Measurements from ENCODE around the gene ALDH1A2. TPM values are rescaled to one million over a fixed set of nuclear protein-coding genes. Genes with fewer than 3 reads are reported as not detected.

Gene ALDH1A2
- total and polyA plus RNA-seq, 8 donors = 1.6 to 6.6 (median 3.4) TPM

GRCh38 chr15:58016581-58017175 lies 48.8 kb downstream of the ALDH1A2 start:
- Histone ChIP-seq H3K27me3 (peaks cover 0 to 5% (median 0%) of the 10 kb centered on the region in 4 donors), H3K4me1 (no peaks in the 10 kb centered on the region), H3K36me3 (no peaks in the 10 kb centered on the region), H3K27ac (no peak overlapping the region), H3K9me3 (no peaks in the 10 kb centered on the region), H3K4me3 (no peak overlapping the region)
- intact Hi-C loops (cut with DNase I) = no loop called here
- FAIRE-seq = peak; percentile 13
- 64 to 65% methylated on average over 2 of the region's 2 CpGs for WGBS, 2 donors
- no peak for DNase-seq
- no peak for TF ChIP-seq CTCF (IDR thresholded peaks at IDR 0.05)
- no peak for ATAC-seq

- no peak for TF ChIP-seq CTCF (IDR thresholded peaks at IDR 0.05)
- H3K9me3 ChIP-seq = no peaks in the 10 kb centered on the region
- intact Hi-C loops (cut with DNase I) = no loop called here
- H3K27me3 ChIP-seq = peaks cover 0 to 5% (median 0%) of the 10 kb centered on the region in 4 donors
- H3K4me1 ChIP-seq = no peaks in the 10 kb centered on the region
- H3K27ac ChIP-seq = no peak overlapping the region
- no peak overlapping the region for H3K4me3 ChIP-seq
- H3K36me3 ChIP-seq = no peaks in the 10 kb centered on the region
- WGBS, 2 donors = 84 to 88% methylated on average over 1 of the region's 1 CpG
- no peak for ATAC-seq
- FAIRE-seq = no peak
- DNase-seq = no peak
Observed at GRCh38 chr15:58015565-58015964, 49.9 kb downstream of the ALDH1A2 start.

GRCh38 chr15:58014470-58014869 lies 51.0 kb downstream of the ALDH1A2 start:
- Histone ChIP-seq H3K9me3 (no peaks in the 10 kb centered on the region), H3K4me1 (no peaks in the 10 kb centered on the region), H3K36me3 (no peaks in the 10 kb centered on the region), H3K27me3 (peaks cover 0 to 5% (median 0%) of the 10 kb centered on the region in 4 donors), H3K4me3 (no peak overlapping the region), H3K27ac (no peak overlapping the region)
- ATAC-seq = no peak
- intact Hi-C loops (cut with DNase I) = no loop called here
- no peak for DNase-seq
- no peak for FAIRE-seq
- TF ChIP-seq CTCF (IDR thresholded peaks at IDR 0.05) = no peak
- WGBS, 2 donors = 87 to 93% methylated on average over 1 of the region's 1 CpG

- no peak for ATAC-seq
- Histone ChIP-seq H3K4me1 (no peaks in the 10 kb centered on the region), H3K4me3 (no peak overlapping the region), H3K27ac (no peak overlapping the region), H3K27me3 (peaks cover 0 to 5% (median 0%) of the 10 kb centered on the region in 4 donors), H3K36me3 (no peaks in the 10 kb centered on the region), H3K9me3 (no peaks in the 10 kb centered on the region)
- TF ChIP-seq CTCF (IDR thresholded peaks at IDR 0.05) = no peak
- intact Hi-C loops (cut with DNase I) = no loop called here
- WGBS, 2 donors = 51% methylated on average over 4 of the region's 4 CpGs
- FAIRE-seq = no peak
- DNase-seq = no peak
Observed at GRCh38 chr15:58014040-58014439, 51.5 kb downstream of the ALDH1A2 start.

GRCh38 chr15:58010983-58011382 lies 54.5 kb downstream of the ALDH1A2 start:
- intact Hi-C loops (cut with DNase I) = no loop called here
- H3K27me3 ChIP-seq = no peaks in the 10 kb centered on the region
- no peaks in the 10 kb centered on the region for H3K4me1 ChIP-seq
- no peak for TF ChIP-seq CTCF (IDR thresholded peaks at IDR 0.05)
- no peaks in the 10 kb centered on the region for H3K36me3 ChIP-seq
- ATAC-seq (no peak), DNase-seq (no peak), FAIRE-seq (no peak)
- H3K4me3 ChIP-seq = no peak overlapping the region
- 45 to 47% methylated on average over 2 of the region's 2 CpGs for WGBS, 2 donors
- H3K9me3 ChIP-seq = no peaks in the 10 kb centered on the region
- H3K27ac ChIP-seq = no peak overlapping the region
